Measurements from ENCODE around the gene FBXO44. TPM values are rescaled to one million over a fixed set of nuclear protein-coding genes. Genes with fewer than 3 reads are reported as not detected.
A peak's percentile ranks its signal among the peaks of the same experiment; 100 is the strongest.

The FBXO44 gene
- total and polyA plus RNA-seq, 10 of the 15 experiments (the other 5 are each of a cell fraction or from before 2014, with no cell fraction given), result 0.77 to 22.4 (median 8.2) TPM

GRCh38 chr1:11701981-11702803 is 47.5 kb downstream of the FBXO44 start:
- CTCF ChIA-PET, result no interaction called here
- no TSS peak for BruUV-seq (replicated peaks)
- RAD21 ChIA-PET (ENCODE audit: unreplicated experiment), result no interaction called here
- no peak for TF ChIP-seq ZBED1 (IDR thresholded peaks at IDR 0.05; ENCODE audit: borderline replicate concordance)
- no peak for TF ChIP-seq RELB (IDR thresholded peaks at IDR 0.05; ENCODE audit: low read depth)
- TF ChIP-seq RFX5 (IDR thresholded peaks at IDR 0.05; ENCODE audit: low read depth, low read length), result no peak
- peak; percentile 97 for TF ChIP-seq BCL3 (IDR thresholded peaks at IDR 0.05; ENCODE audit: borderline replicate concordance, insufficient read depth, low read depth, low read length, poor library complexity, severe bottlenecking)
- no peak for TF ChIP-seq NFYB (IDR thresholded peaks at IDR 0.05; ENCODE audit: insufficient read depth, low read depth, low read length)
- peak; percentile 34; the same call in 1 of the 2 replicates for TF ChIP-seq NFIC (IDR thresholded peaks at IDR 0.05; ENCODE audit: low read depth, low read length)
- TF ChIP-seq POU2F2 (IDR thresholded peaks at IDR 0.05; ENCODE audit: borderline replicate concordance, low read depth, low read length), result 0 out of 3 replicates have a peak, but pooled peaks have one; percentile 9
- no peak for TF ChIP-seq SREBF1 (IDR thresholded peaks at IDR 0.05; ENCODE audit: low read length)
- no peak for TF ChIP-seq PKNOX1 (IDR thresholded peaks at IDR 0.05)
- TF ChIP-seq TCF3 (IDR thresholded peaks at IDR 0.05; ENCODE audit: borderline replicate concordance, insufficient read depth, low read depth, low read length), result 0 out of 2 replicates have a peak, but pooled peaks have one; percentile 32
- no peak for TF ChIP-seq NBN (IDR thresholded peaks at IDR 0.05)
- no peak for TF ChIP-seq ZBTB4 (CRISPR knock-in tag; IDR thresholded peaks at IDR 0.05)
- TF ChIP-seq RAD51 (IDR thresholded peaks at IDR 0.05), result no peak
- TF ChIP-seq MAX (IDR thresholded peaks at IDR 0.05; ENCODE audit: low read depth, low read length), result no peak
- TF ChIP-seq SMC3 (IDR thresholded peaks at IDR 0.05; ENCODE audit: borderline replicate concordance, low read length), result no peak
- TF ChIP-seq SIX5 (IDR thresholded peaks at IDR 0.05; ENCODE audit: low read depth, low read length, severe bottlenecking), result no peak

More at GRCh38 chr1:11701981-11702803, 47.5 kb downstream of the FBXO44 start:
- DNase-seq (ENCODE audit: low read depth, low spot score) (no peak), ATAC-seq (no peak), FAIRE-seq (no peak)
- SMC1A ChIA-PET (ENCODE audit: uncharacterized antibody, unreplicated experiment), result no interaction called here
- in situ Hi-C loops (cut with MboI), result no loop called here
- Histone ChIP-seq H3K79me2 (ENCODE audit: control insufficient read depth, insufficient read depth, low read length) (no peaks in the 10 kb centered on the region), H3K27me3 (replicated peaks in 1 of 2; ENCODE audit: control insufficient read depth in 2 of 2, insufficient read depth in 2 of 2, low read length in 1 of 2) (peaks cover 2 to 7% of the 10 kb centered on the region in 2 experiments), H3K4me1 (ENCODE audit: control insufficient read depth, insufficient read depth, low read length) (no peaks in the 10 kb centered on the region), H3K27ac (ENCODE audit: control insufficient read depth, insufficient read depth) (no peak overlapping the region), H3K36me3 (ENCODE audit: control insufficient read depth in 2 of 2, insufficient read depth in 2 of 2, low read length in 1 of 2) (no peaks in the 10 kb centered on the region), H3K4me2 (ENCODE audit: control insufficient read depth, insufficient read depth) (no peak overlapping the region), H3K9me3 (replicated peaks; ENCODE audit: control insufficient read depth, insufficient read depth, low read length) (no peaks in the 10 kb centered on the region), H3K4me3 (no peak overlapping the region), H2AFZ (ENCODE audit: control insufficient read depth, low read depth, low read length) (no peak overlapping the region), H4K20me1 (ENCODE audit: control insufficient read depth, insufficient read depth) (no peaks in the 10 kb centered on the region), H3K9ac (ENCODE audit: control insufficient read depth, insufficient read depth, low read length) (no peak overlapping the region)
- POLR2A ChIA-PET, result no interaction called here
- 58% methylated on average over 15 of the region's 15 CpGs for WGBS (ENCODE audit: insufficient coverage, insufficient replicate concordance, low lambda C conversion rate, missing lambda C conversion rate)
- intact Hi-C loops (cut with micrococcal nuclease; ENCODE audit: unreplicated experiment), result no loop called here

Data from GM12878 (cell line).